ENCODE data around the gene TRPV3. TPM values are rescaled to one million over a fixed set of nuclear protein-coding genes. Genes with fewer than 3 reads are reported as not detected.
A peak's percentile ranks its signal among the peaks of the same experiment; 100 is the strongest.

Gene TRPV3
- total and polyA plus RNA-seq, 8 donors: 0.21 to 0.99 (median 0.50) TPM

DNA sequence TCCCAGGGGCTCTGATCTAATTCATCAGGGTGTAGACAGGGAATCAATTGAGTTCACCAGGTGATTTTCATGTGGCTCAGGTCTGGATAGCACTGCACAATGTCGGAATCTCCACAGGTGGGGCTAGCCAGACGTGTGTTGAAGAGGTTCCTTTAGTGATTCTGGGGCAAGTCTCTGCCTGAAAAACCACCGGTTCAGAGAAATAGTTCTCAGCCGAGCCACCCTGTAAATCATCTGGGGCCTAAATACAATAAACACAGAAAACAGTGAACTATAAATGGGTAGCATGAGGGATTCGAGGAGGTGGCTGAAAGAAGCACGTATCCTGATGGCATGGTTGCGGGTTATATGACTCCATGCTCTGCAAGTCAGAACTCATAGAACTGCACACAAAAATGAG lies 60.5 kb downstream of the TRPV3 start:
- H3K4me3 ChIP-seq: no peak overlapping the region
- FAIRE-seq (no peak), ATAC-seq (no peak), DNase-seq (no peak)
- WGBS, 2 donors: 61 to 66% methylated on average over 7 of the region's 7 CpGs
- no peak overlapping the region for H3K27ac ChIP-seq
- intact Hi-C loops (cut with DNase I): no loop called here
- H3K27me3 ChIP-seq: no peaks in the 10 kb centered on the region
- H3K36me3 ChIP-seq: no peaks in the 10 kb centered on the region
- H3K9me3 ChIP-seq: no peaks in the 10 kb centered on the region
- TF ChIP-seq, protein P1, sequence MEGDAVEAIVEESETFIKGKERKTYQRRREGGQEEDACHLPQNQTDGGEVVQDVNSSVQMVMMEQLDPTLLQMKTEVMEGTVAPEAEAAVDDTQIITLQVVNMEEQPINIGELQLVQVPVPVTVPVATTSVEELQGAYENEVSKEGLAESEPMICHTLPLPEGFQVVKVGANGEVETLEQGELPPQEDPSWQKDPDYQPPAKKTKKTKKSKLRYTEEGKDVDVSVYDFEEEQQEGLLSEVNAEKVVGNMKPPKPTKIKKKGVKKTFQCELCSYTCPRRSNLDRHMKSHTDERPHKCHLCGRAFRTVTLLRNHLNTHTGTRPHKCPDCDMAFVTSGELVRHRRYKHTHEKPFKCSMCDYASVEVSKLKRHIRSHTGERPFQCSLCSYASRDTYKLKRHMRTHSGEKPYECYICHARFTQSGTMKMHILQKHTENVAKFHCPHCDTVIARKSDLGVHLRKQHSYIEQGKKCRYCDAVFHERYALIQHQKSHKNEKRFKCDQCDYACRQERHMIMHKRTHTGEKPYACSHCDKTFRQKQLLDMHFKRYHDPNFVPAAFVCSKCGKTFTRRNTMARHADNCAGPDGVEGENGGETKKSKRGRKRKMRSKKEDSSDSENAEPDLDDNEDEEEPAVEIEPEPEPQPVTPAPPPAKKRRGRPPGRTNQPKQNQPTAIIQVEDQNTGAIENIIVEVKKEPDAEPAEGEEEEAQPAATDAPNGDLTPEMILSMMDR (IDR thresholded peaks at IDR 0.05): no peak
- no peaks in the 10 kb centered on the region for H3K4me1 ChIP-seq

DNA sequence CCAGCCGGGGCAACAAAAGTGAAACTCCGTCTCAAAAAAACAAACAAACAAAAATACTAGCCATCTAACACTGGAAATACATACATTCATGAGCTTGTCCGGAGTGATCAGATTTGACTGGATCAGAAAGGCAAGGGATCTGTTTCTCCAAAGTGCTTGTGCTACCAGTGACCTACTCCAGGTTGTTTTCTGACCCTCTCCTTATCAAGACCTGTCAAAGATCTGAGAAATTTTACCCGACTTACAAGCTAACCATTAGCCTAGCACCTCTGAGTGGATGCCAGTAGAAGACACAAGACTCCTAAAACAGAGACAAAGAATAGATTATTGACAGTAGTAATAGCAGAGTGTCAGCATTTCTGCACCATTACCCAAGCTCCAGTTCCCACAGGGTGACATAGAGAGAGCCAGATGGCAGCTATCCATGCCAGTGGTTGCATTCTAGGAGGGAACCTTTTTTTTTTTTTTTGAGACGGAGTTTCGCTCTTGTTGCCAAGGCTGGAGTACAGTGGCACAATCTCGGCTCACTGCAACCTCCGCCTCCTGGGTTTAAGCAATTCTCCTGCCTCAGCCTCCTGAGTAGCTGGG lies 72.0 kb downstream of the TRPV3 start:
- Histone ChIP-seq H3K4me1 (no peaks in the 10 kb centered on the region), H3K9me3 (no peaks in the 10 kb centered on the region), H3K27me3 (no peaks in the 10 kb centered on the region), H3K4me3 (no peak overlapping the region), H3K36me3 (no peaks in the 10 kb centered on the region), H3K27ac (no peak overlapping the region)
- peak in 4 of 6 donors; percentile 27 to 53 (median 31) for DNase-seq
- 29 to 30% methylated on average over 8 of the region's 8 CpGs for WGBS, 2 donors
- TF ChIP-seq, protein P1 (IDR thresholded peaks at IDR 0.05): no peak
- peak; percentile 68 to 92 (median 86) for ATAC-seq
- intact Hi-C loops (cut with DNase I): no loop called here
- FAIRE-seq: no peak

GRCh38 chr17:3482852-3483251 lies 74.8 kb downstream of the TRPV3 start:
- Histone ChIP-seq H3K27me3 (no peaks in the 10 kb centered on the region), H3K4me3 (no peak overlapping the region), H3K9me3 (no peaks in the 10 kb centered on the region), H3K36me3 (no peaks in the 10 kb centered on the region), H3K4me1 (peaks cover 0 to 4% (median 0%) of the 10 kb centered on the region in 3 donors), H3K27ac (no peak overlapping the region)
- no peak for DNase-seq
- no peak for FAIRE-seq
- ATAC-seq: no peak
- TF ChIP-seq, protein P1 (IDR thresholded peaks at IDR 0.05): no peak
- intact Hi-C loops (cut with DNase I): no loop called here
- 80 to 82% methylated on average over 3 of the region's 3 CpGs for WGBS, 2 donors

GRCh38 chr17:3479988-3480387 lies 77.6 kb downstream of the TRPV3 start:
- WGBS, 2 donors: 83 to 88% methylated on average over 3 of the region's 3 CpGs
- Histone ChIP-seq H3K36me3 (no peaks in the 10 kb centered on the region), H3K9me3 (no peaks in the 10 kb centered on the region), H3K4me3 (no peak overlapping the region), H3K4me1 (peaks cover 0 to 4% (median 2%) of the 10 kb centered on the region in 3 donors), H3K27me3 (no peaks in the 10 kb centered on the region), H3K27ac (no peak overlapping the region)
- DNase-seq: no peak
- ATAC-seq: no peak
- TF ChIP-seq, protein P1 (IDR thresholded peaks at IDR 0.05): no peak
- no peak for FAIRE-seq
- intact Hi-C loops (cut with DNase I): no loop called here

DNA sequence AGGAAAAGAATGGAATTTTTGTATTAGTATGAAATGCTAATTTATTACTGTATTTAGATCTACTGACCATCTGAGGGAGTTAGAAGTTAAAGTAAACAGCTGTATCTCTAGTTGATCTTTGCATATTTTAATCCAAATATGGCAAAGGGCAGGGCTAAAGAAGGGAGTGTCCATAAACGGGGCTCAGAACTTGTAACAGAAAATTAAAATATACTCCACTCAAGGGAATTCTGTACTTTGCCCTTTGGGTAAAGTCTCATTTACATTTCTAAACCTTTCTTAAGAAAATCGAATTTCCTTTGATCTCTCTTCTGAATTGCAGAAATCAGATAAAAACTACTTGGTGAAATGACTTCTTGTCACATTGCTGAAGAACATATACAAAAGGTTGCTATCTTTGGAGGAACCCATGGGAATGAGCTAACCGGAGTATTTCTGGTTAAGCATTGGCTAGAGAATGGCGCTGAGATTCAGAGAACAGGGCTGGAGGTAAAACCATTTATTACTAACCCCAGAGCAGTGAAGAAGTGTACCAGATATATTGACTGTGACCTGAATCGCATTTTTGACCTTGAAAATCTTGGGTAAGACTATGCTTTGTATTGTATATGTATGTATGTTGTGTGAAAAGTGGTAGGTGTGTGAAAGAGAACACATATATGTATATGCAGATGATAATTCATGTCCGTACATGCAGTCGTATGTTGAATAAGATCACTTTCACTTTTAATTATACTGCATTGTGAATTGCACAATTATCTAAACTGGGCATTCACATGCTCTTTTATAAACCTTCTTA lies 81.6 kb downstream of the TRPV3 start, which contains the start of gene ASPA:
ASPA (plus strand) TSS at position 186 of the 799 bp plus-strand sequence; CDS start at position 349, 163 bp downstream.
- ATAC-seq (peak; percentile 57 to 70 (median 66)), FAIRE-seq (peak; percentile 75), DNase-seq (no peak)
- TF ChIP-seq, protein P1 (IDR thresholded peaks at IDR 0.05): no peak
- H3K9me3 ChIP-seq: no peaks in the 10 kb centered on the region
- 20 to 29% methylated on average over 7 of the region's 7 CpGs for WGBS, 2 donors
- peaks cover 0 to 12% (median 4%) of the 10 kb centered on the region in 3 donors for H3K4me1 ChIP-seq
- no peaks in the 10 kb centered on the region for H3K27me3 ChIP-seq
- H3K36me3 ChIP-seq: no peaks in the 10 kb centered on the region
- H3K4me3 ChIP-seq: peak within 1 kb of the TSS in 2 of 4 donors; percentile 21 to 30
- peak within 1 kb of the TSS in 1 of 4 donors; percentile 27 for H3K27ac ChIP-seq
- intact Hi-C loops (cut with DNase I): no loop called here
